Naive thymus-derived CD4-positive, alpha-beta T cell (primary cell): Measurements from ENCODE around the gene SERF2. TPM values are rescaled to one million over a fixed set of nuclear protein-coding genes. Genes with fewer than 3 reads are reported as not detected.

Experiments used
- ATAC-seq: fragments of 150-1000 bp; cut with Tn5 transposase; 2 replicates; pipeline ENCODE4 v1.10.0; 2021; ENCODE audit warnings: mild to moderate bottlenecking, moderate library complexity
- CTCF ChIA-PET: fragments of 350-600 bp; sonication (Branson Sonifier 250); formaldehyde crosslinking; loops from one replicate; lab custom pipeline; 2021; ENCODE audit warnings: antibody characterized with exemption; lab: Charles Lee
- POLR2A ChIA-PET: fragments of 350-600 bp; sonication (Branson Sonifier 250); formaldehyde crosslinking; loops from one replicate; lab custom pipeline; 2021; ENCODE audit warnings: antibody characterized with exemption, inconsistent platforms; lab: Charles Lee
- DNase-seq, 9 donors: peaks; one replicate each; pipeline versions ENCODE4 v3.0.0 to v3.0.0-alpha.2; 2020 to 2022; ENCODE audit warnings: mixed read lengths in 1 of 9
- H3K27ac ChIP-seq: one replicate; pipeline ENCODE4 v1.7.0; 2013; ENCODE audit warnings: mild to moderate bottlenecking, low read depth, low read length, moderate library complexity
- H3K27me3 ChIP-seq, 2 donors: one replicate each; pipeline ENCODE4 v1.7.0; 2013; ENCODE audit warnings: low read length in 2 of 2, mild to moderate bottlenecking in 2 of 2, moderate library complexity in 2 of 2; ENCODE audit not compliant: control insufficient read depth in 2 of 2, insufficient read depth in 2 of 2
- H3K36me3 ChIP-seq, 3 experiments: 1 replicate in 2 of 3; 2 replicates in 1 of 3; pipeline ENCODE4 v1.7.0; 2013; ENCODE audit warnings: low read length in 3 of 3, mild to moderate bottlenecking in 3 of 3, moderate library complexity in 1 of 3; ENCODE audit not compliant: insufficient read depth in 3 of 3, control insufficient read depth in 2 of 3
- H3K4me1 ChIP-seq, 2 donors: one replicate each; pipeline ENCODE4 v1.7.0; 2013; ENCODE audit warnings: low read length in 2 of 2, mild to moderate bottlenecking in 2 of 2, moderate library complexity in 1 of 2; ENCODE audit not compliant: control insufficient read depth in 2 of 2, insufficient read depth in 2 of 2
- H3K4me3 ChIP-seq: 2 replicates; pipeline ENCODE4 v1.7.0; 2013; ENCODE audit warnings: mild to moderate bottlenecking, low read length
- H3K9me3 ChIP-seq, 3 experiments: 1 replicate in 2 of 3; 2 replicates in 1 of 3; pipeline ENCODE4 v1.7.0; 2013; ENCODE audit warnings: low read length in 3 of 3; ENCODE audit not compliant: control insufficient read depth in 2 of 3
- H3K27ac Mint-ChIP-seq, 9 donors: one replicate each; pipeline ENCODE4 v1.8.0; 2020 to 2022; ENCODE audit warnings: mixed read lengths in 9 of 9, mild to moderate bottlenecking in 8 of 9, moderate library complexity in 5 of 9, inconsistent platforms in 2 of 9
- H3K27me3 Mint-ChIP-seq, 5 donors: one replicate each; pipeline ENCODE4 v1.8.0; 2021 to 2022; ENCODE audit warnings: mixed read lengths in 5 of 5, mild to moderate bottlenecking in 1 of 5
- H3K36me3 Mint-ChIP-seq, 5 donors: one replicate each; pipeline ENCODE4 v1.8.0; 2020 to 2022; ENCODE audit warnings: mixed read lengths in 5 of 5, mild to moderate bottlenecking in 3 of 5, inconsistent platforms in 1 of 5
- H3K4me1 Mint-ChIP-seq, 7 donors: one replicate each; pipeline ENCODE4 v1.8.0; 2020 to 2022; ENCODE audit warnings: mixed read lengths in 7 of 7, mild to moderate bottlenecking in 3 of 7, inconsistent platforms in 1 of 7
- H3K4me3 Mint-ChIP-seq, 10 donors: one replicate each; pipeline ENCODE4 v1.8.0; 2020 to 2022; ENCODE audit warnings: mild to moderate bottlenecking in 10 of 10, mixed read lengths in 10 of 10, moderate library complexity in 6 of 10, inconsistent platforms in 2 of 10
- H3K9me3 Mint-ChIP-seq, 11 donors: one replicate each; pipeline ENCODE4 v1.8.0; 2020 to 2022; ENCODE audit warnings: mixed read lengths in 11 of 11, mild to moderate bottlenecking in 4 of 11, inconsistent platforms in 1 of 11, moderate library complexity in 1 of 11
- intact Hi-C, 2 donors: fragments of 100-400 bp; cut with micrococcal nuclease; formaldehyde crosslinking; loops; one replicate each; pipeline ENCODE4 v1.15.1; 2023
- polyA plus RNA-seq, 2 donors: library from polyadenylated mRNA; unstranded; fragments of 300-500 nt; fragmentation: Illumina TruSeq; gene quantifications; one replicate each; pipeline ENCODE4 v1.2.3, GENCODE V29; 2021
- total RNA-seq, 6 experiments: library from RNA in 5 of 6; stranded (reverse) in 5 of 6; gene quantifications; 1 replicate in 5 of 6; 2 replicates in 1 of 6; pipeline ENCODE4 v1.2.3 and lab custom pipeline; 2021 to 2026

SERF2 gene
- total and polyA plus RNA-seq, 7 experiments from 2014 or later: 358 to 2,070 (median 569) TPM

- Mint-ChIP-seq H3K36me3 (peaks cover 0 to 24% (median 7%) of the 10 kb centered on the region in 5 donors), H3K4me1 (peaks cover 38 to 60% (median 58%) of the 10 kb centered on the region in 7 donors), H3K9me3 (no peaks in the 10 kb centered on the region), H3K27ac (peak overlapping the region in 7 of 9 donors; percentile 14 to 88 (median 40)), H3K27me3 (no peaks in the 10 kb centered on the region), H3K4me3 (peak overlapping the region in 9 of 10 donors; percentile 33 to 97 (median 80))
- Histone ChIP-seq H3K27ac (no peak overlapping the region), H3K27me3 (no peaks in the 10 kb centered on the region), H3K4me3 (no peak overlapping the region), H3K36me3 (peaks cover 0 to 39% (median 10%) of the 10 kb centered on the region in 3 experiments), H3K4me1 (peaks cover 30 to 43% of the 10 kb centered on the region in 2 donors), H3K9me3 (no peaks in the 10 kb centered on the region)
- ChIA-PET POLR2A (interaction anchor here (1.2 to 2.6 kb wide), 2 partner anchors 25 to 49 kb away, joined by 5 to 9 read pairs; partner anchors contain the start of genes ELL3 and HYPK), CTCF (no interaction called here)
- ATAC-seq: no peak
- intact Hi-C loops: no loop called here
- DNase-seq: no peak
Measured at GRCh38 chr15:43751885-43752284, 40.2 kb upstream of the SERF2 start.

DNA sequence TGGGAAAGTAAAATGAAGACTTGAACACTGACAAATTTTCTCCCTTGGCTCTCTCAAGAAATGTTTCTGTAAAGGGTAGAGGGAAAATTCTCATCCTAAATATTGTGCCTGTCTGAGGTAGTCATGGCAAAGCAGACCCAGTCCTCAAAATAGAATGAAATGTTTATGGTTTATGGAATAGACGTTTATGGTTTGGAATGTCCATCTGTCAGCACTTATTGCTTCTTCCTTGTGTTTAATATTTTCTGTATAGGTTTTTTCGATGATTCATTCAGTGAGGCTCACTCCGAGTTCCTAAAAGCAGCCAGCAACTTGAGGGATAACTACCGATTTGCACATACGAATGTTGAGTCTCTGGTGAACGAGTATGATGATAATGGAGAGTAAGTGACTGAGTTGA lies 29.3 kb upstream of the SERF2 start:
- Mint-ChIP-seq H3K4me1 (peaks cover 0 to 7% (median 3%) of the 10 kb centered on the region in 7 donors), H3K27ac (peak overlapping the region in 1 of 9 donors; percentile 1), H3K4me3 (no peak overlapping the region), H3K36me3 (peaks cover 10 to 40% (median 23%) of the 10 kb centered on the region in 5 donors), H3K27me3 (no peaks in the 10 kb centered on the region), H3K9me3 (no peaks in the 10 kb centered on the region)
- ChIA-PET POLR2A (no interaction called here), CTCF (no interaction called here)
- intact Hi-C loops: no loop called here
- H3K27me3 ChIP-seq: no peaks in the 10 kb centered on the region
- no peaks in the 10 kb centered on the region for H3K9me3 ChIP-seq
- ATAC-seq: no peak
- H3K27ac ChIP-seq: no peak overlapping the region
- H3K4me1 ChIP-seq: no peaks in the 10 kb centered on the region
- DNase-seq: no peak
- peaks cover 14 to 87% (median 19%) of the 10 kb centered on the region in 3 experiments for H3K36me3 ChIP-seq
- no peak overlapping the region for H3K4me3 ChIP-seq

- POLR2A ChIA-PET: no interaction called here
- H3K27ac ChIP-seq: no peak overlapping the region
- Mint-ChIP-seq H3K4me3 (no peak overlapping the region), H3K36me3 (peaks cover 10 to 49% (median 27%) of the 10 kb centered on the region in 5 donors), H3K27me3 (no peaks in the 10 kb centered on the region), H3K27ac (peak overlapping the region in 5 of 9 donors; percentile 3 to 77 (median 26)), H3K9me3 (no peaks in the 10 kb centered on the region), H3K4me1 (peaks cover 0 to 7% (median 3%) of the 10 kb centered on the region in 7 donors)
- CTCF ChIA-PET: no interaction called here
- intact Hi-C loops: no loop called here
- no peaks in the 10 kb centered on the region for H3K4me1 ChIP-seq
- H3K4me3 ChIP-seq: no peak overlapping the region
- H3K27me3 ChIP-seq: no peaks in the 10 kb centered on the region
- DNase-seq: no peak
- no peaks in the 10 kb centered on the region for H3K9me3 ChIP-seq
- no peak for ATAC-seq
- H3K36me3 ChIP-seq: peaks cover 21 to 92% (median 24%) of the 10 kb centered on the region in 3 experiments
Measured at GRCh38 chr15:43763819-43764446, 28.2 kb upstream of the SERF2 start.

DNA sequence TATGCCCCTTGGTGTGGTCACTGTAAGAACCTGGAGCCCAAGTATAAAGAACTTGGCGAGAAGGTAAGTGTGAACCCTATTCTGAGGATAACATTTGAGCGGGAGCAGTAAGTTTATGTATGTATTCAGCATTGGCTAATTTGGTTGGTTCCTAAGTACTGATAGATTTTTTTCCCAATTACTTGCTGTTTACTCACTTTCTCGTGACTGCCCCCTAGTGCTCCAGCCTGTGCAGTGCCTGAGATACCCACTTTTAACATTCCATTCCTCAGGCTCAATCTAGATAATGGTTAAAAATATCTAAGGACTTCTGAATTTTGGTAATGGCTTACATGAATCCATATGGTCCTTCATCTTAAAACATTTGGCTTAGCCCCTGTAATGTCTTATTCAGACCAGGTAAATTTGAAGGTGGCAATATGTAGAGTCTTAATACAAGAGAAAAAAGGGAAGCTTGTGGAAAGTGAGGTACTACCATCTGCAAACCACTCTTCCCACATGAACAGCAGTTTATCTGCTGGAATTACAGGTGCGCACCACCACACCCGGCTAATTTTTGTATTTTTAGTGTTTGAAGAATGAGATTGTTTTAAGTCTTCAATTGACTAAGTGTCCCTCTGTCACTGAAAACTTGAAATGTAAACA lies 22.4 kb upstream of the SERF2 start:
- no peak overlapping the region for H3K4me3 ChIP-seq
- peak overlapping the region; percentile 28 for H3K27ac ChIP-seq
- H3K9me3 ChIP-seq: no peaks in the 10 kb centered on the region
- CTCF ChIA-PET: interaction anchor here (1.4 kb wide), 1 partner anchor 12 kb away, joined by 5 read pairs; no protein-coding TSS in a partner anchor
- Mint-ChIP-seq H3K4me3 (no peak overlapping the region), H3K9me3 (no peaks in the 10 kb centered on the region), H3K27me3 (no peaks in the 10 kb centered on the region), H3K36me3 (peaks cover 0 to 53% (median 28%) of the 10 kb centered on the region in 5 donors), H3K4me1 (peaks cover 0 to 8% (median 5%) of the 10 kb centered on the region in 7 donors), H3K27ac (peak overlapping the region in 6 of 9 donors; percentile 28 to 77 (median 57))
- POLR2A ChIA-PET: no interaction called here
- H3K4me1 ChIP-seq: no peaks in the 10 kb centered on the region
- ATAC-seq (peak; percentile 87), DNase-seq (peak in 8 of 9 donors; percentile 28 to 59 (median 50))
- no peaks in the 10 kb centered on the region for H3K27me3 ChIP-seq
- peaks cover 35 to 77% (median 35%) of the 10 kb centered on the region in 3 experiments for H3K36me3 ChIP-seq
- intact Hi-C loops: loop anchor here (1.0 to 2.0 kb wide), 3 partner anchors 8 to 22 kb away; no protein-coding TSS in a partner anchor

DNA sequence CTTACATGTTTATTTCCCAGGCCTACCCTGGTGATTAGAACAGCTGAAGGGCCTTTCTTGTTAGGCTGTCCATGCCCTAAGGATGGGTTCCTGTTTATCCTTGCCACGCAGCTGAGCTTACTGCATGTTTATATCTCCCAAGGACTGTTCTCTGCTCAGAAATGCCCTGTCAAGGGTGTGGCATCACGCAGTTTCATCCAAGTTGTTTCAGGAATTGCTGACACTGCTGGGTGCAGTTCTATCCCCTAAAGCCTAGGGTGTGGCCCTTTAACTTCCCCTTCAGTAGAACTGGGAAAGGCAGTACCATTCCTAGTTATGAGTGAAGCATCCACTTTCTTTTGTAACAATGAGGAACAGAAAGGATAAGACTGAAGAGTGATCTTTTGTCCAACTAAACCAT lies 20.3 kb upstream of the SERF2 start:
- intact Hi-C loops: no loop called here
- Histone ChIP-seq H3K4me1 (peaks cover 0 to 6% of the 10 kb centered on the region in 2 donors), H3K27me3 (no peaks in the 10 kb centered on the region), H3K9me3 (no peaks in the 10 kb centered on the region), H3K27ac (no peak overlapping the region), H3K4me3 (no peak overlapping the region), H3K36me3 (peaks cover 19 to 56% (median 30%) of the 10 kb centered on the region in 3 experiments)
- CTCF ChIA-PET: no interaction called here
- DNase-seq (no peak), ATAC-seq (no peak)
- peak overlapping the region in 3 of 9 donors; percentile 15 to 38 (median 33) for H3K27ac Mint-ChIP-seq
- H3K36me3 Mint-ChIP-seq: peaks cover 0 to 40% (median 23%) of the 10 kb centered on the region in 5 donors
- H3K27me3 Mint-ChIP-seq: no peaks in the 10 kb centered on the region
- no peaks in the 10 kb centered on the region for H3K9me3 Mint-ChIP-seq
- POLR2A ChIA-PET: interaction anchor here (0.8 to 2.2 kb wide), 5 partner anchors 11 to 56 kb away, joined by 3 to 7 read pairs (median 4); no protein-coding TSS in a partner anchor
- no peak overlapping the region for H3K4me3 Mint-ChIP-seq
- H3K4me1 Mint-ChIP-seq: peaks cover 0 to 8% (median 5%) of the 10 kb centered on the region in 7 donors

- Mint-ChIP-seq H3K4me3 (no peak overlapping the region), H3K27me3 (no peaks in the 10 kb centered on the region), H3K36me3 (peaks cover 0 to 40% (median 23%) of the 10 kb centered on the region in 5 donors), H3K4me1 (peaks cover 0 to 15% (median 12%) of the 10 kb centered on the region in 7 donors), H3K27ac (peak overlapping the region in 3 of 9 donors; percentile 15 to 34 (median 20)), H3K9me3 (no peaks in the 10 kb centered on the region)
- intact Hi-C loops: no loop called here
- ATAC-seq: no peak
- POLR2A ChIA-PET: interaction anchor here (0.8 to 2.2 kb wide), 3 partner anchors 8 to 23 kb away, joined by 3 to 7 read pairs (median 3); no protein-coding TSS in a partner anchor
- no peak overlapping the region for H3K4me3 ChIP-seq
- CTCF ChIA-PET: no interaction called here
- H3K9me3 ChIP-seq: no peaks in the 10 kb centered on the region
- peaks cover 19 to 49% (median 30%) of the 10 kb centered on the region in 3 experiments for H3K36me3 ChIP-seq
- no peak for DNase-seq
- no peak overlapping the region for H3K27ac ChIP-seq
- H3K27me3 ChIP-seq: no peaks in the 10 kb centered on the region
- H3K4me1 ChIP-seq: peaks cover 0 to 6% of the 10 kb centered on the region in 2 donors
Measured at GRCh38 chr15:43772624-43773023, 19.5 kb upstream of the SERF2 start.
